Measurements from ENCODE around the gene LUZP1. TPM values are rescaled to one million over a fixed set of nuclear protein-coding genes. Genes with fewer than 3 reads are reported as not detected.

The LUZP1 gene
- total and polyA plus RNA-seq, 4 donors: 2.6 to 9.3 (median 5.1) TPM

DNA sequence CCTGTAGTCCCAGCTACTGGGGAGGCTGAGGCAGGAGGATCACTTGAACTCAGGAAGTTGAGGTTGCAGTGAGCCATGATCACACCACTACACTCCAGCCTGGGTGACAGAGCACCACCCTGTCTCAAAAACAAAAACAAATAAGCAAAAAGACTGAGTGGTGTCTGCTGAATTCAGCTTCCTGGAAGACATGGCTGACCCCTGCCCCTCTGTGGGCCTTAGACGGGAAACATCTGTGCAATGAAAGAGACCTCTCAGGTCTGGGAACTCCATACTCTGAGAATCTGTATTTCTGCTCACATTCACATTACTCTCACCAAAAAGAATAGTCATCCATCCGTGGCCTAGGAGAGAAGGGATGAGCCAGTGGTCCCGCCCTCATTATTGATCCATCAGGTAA lies 46.6 kb upstream of the LUZP1 start:
- Histone ChIP-seq H3K9ac (ENCODE audit: low read depth in 1 of 2, low read length in 2 of 2) (no peak overlapping the region), H3K36me3 (ENCODE audit: control insufficient read depth in 4 of 4, insufficient read depth in 3 of 4, low read depth in 1 of 4, low read length in 3 of 4) (no peaks in the 10 kb centered on the region), H3K27ac (ENCODE audit: low read depth in 1 of 2, low read length in 2 of 2) (no peak overlapping the region), H3K27me3 (ENCODE audit: control insufficient read depth in 4 of 4, insufficient read depth in 4 of 4, low read length in 3 of 4) (peaks cover 0 to 7% (median 1%) of the 10 kb centered on the region in 4 donors), H3K4me3 (ENCODE audit: low read depth in 1 of 3, low read length in 3 of 3) (no peak overlapping the region), H3K9me3 (ENCODE audit: control insufficient read depth in 4 of 4, low read length in 3 of 4) (no peaks in the 10 kb centered on the region), H3K4me1 (ENCODE audit: control insufficient read depth in 4 of 4, insufficient read depth in 4 of 4, low read length in 3 of 4) (peaks cover 4 to 11% (median 7%) of the 10 kb centered on the region in 4 donors)
- 86% methylated on average over 3 of the region's 3 CpGs for WGBS
- no peak for DNase-seq (ENCODE audit: low spot score)
- TF ChIP-seq TAF1 (conservative IDR thresholded peaks at IDR 0.05): no peak
- TF ChIP-seq RAD21 (IDR thresholded peaks at IDR 0.05): no peak
- TF ChIP-seq, protein P1, sequence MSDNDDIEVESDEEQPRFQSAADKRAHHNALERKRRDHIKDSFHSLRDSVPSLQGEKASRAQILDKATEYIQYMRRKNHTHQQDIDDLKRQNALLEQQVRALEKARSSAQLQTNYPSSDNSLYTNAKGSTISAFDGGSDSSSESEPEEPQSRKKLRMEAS (IDR thresholded peaks at IDR 0.05): no peak
- no peak for TF ChIP-seq EGR1 (IDR thresholded peaks at IDR 0.05; ENCODE audit: low read depth in 2 of 2)
- TF ChIP-seq, protein P2, sequence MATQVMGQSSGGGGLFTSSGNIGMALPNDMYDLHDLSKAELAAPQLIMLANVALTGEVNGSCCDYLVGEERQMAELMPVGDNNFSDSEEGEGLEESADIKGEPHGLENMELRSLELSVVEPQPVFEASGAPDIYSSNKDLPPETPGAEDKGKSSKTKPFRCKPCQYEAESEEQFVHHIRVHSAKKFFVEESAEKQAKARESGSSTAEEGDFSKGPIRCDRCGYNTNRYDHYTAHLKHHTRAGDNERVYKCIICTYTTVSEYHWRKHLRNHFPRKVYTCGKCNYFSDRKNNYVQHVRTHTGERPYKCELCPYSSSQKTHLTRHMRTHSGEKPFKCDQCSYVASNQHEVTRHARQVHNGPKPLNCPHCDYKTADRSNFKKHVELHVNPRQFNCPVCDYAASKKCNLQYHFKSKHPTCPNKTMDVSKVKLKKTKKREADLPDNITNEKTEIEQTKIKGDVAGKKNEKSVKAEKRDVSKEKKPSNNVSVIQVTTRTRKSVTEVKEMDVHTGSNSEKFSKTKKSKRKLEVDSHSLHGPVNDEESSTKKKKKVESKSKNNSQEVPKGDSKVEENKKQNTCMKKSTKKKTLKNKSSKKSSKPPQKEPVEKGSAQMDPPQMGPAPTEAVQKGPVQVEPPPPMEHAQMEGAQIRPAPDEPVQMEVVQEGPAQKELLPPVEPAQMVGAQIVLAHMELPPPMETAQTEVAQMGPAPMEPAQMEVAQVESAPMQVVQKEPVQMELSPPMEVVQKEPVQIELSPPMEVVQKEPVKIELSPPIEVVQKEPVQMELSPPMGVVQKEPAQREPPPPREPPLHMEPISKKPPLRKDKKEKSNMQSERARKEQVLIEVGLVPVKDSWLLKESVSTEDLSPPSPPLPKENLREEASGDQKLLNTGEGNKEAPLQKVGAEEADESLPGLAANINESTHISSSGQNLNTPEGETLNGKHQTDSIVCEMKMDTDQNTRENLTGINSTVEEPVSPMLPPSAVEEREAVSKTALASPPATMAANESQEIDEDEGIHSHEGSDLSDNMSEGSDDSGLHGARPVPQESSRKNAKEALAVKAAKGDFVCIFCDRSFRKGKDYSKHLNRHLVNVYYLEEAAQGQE (IDR thresholded peaks at IDR 0.05): no peak
- no peak for TF ChIP-seq NR2F2 (IDR thresholded peaks at IDR 0.05)
- TF ChIP-seq, protein P3, sequence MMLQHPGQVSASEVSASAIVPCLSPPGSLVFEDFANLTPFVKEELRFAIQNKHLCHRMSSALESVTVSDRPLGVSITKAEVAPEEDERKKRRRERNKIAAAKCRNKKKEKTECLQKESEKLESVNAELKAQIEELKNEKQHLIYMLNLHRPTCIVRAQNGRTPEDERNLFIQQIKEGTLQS (IDR thresholded peaks at IDR 0.05): no peak
- no peak for TF ChIP-seq HNF4G (IDR thresholded peaks at IDR 0.05)
- no peak for TF ChIP-seq JUND (IDR thresholded peaks at IDR 0.05)
- TF ChIP-seq, protein P4, sequence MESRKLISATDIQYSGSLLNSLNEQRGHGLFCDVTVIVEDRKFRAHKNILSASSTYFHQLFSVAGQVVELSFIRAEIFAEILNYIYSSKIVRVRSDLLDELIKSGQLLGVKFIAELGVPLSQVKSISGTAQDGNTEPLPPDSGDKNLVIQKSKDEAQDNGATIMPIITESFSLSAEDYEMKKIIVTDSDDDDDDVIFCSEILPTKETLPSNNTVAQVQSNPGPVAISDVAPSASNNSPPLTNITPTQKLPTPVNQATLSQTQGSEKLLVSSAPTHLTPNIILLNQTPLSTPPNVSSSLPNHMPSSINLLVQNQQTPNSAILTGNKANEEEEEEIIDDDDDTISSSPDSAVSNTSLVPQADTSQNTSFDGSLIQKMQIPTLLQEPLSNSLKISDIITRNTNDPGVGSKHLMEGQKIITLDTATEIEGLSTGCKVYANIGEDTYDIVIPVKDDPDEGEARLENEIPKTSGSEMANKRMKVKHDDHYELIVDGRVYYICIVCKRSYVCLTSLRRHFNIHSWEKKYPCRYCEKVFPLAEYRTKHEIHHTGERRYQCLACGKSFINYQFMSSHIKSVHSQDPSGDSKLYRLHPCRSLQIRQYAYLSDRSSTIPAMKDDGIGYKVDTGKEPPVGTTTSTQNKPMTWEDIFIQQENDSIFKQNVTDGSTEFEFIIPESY (IDR thresholded peaks at IDR 0.05): no peak
- no peak for TF ChIP-seq YY1 (IDR thresholded peaks at IDR 0.05)
- TF ChIP-seq SP1 (IDR thresholded peaks at IDR 0.05): no peak
- TF ChIP-seq HNF4A (conservative IDR thresholded peaks at IDR 0.05): no peak
- TF ChIP-seq RXRA (IDR thresholded peaks at IDR 0.05): no peak
- no peak for TF ChIP-seq GABPA (IDR thresholded peaks at IDR 0.05 in 1 of 2, conservative IDR thresholded peaks at IDR 0.05 in 1 of 2)

DNA sequence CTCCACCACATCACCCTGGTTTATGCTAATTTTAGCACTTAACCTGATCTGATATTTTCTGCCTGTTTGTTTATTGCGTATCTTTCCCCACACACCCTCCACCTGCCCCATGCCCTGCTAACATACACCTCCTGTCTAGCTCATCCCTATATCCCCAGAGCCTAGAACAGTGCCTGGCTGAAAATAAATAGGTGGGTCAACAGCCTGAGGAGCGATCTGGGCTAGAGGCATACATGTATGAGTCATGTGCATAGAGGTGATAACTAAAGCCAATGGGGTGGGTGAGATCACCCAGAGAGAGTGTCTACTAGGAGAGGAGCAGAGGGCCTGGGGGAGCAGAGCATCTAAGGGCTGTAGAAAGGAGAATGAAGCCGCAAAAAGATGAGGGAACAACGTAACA lies 46.0 kb upstream of the LUZP1 start:
- H3K27me3 ChIP-seq (ENCODE audit: control insufficient read depth in 4 of 4, insufficient read depth in 4 of 4, low read length in 3 of 4): peaks cover 0 to 7% (median 1%) of the 10 kb centered on the region in 4 donors
- no peak for TF ChIP-seq EGR1 (IDR thresholded peaks at IDR 0.05; ENCODE audit: low read depth in 2 of 2)
- TF ChIP-seq, protein P4 (IDR thresholded peaks at IDR 0.05): no peak
- no peak overlapping the region for H3K9ac ChIP-seq (ENCODE audit: low read depth in 1 of 2, low read length in 2 of 2)
- H3K9me3 ChIP-seq (ENCODE audit: control insufficient read depth in 4 of 4, low read length in 3 of 4): no peaks in the 10 kb centered on the region
- 96% methylated on average over 4 of the region's 4 CpGs for WGBS
- no peak overlapping the region for H3K4me3 ChIP-seq (ENCODE audit: low read depth in 1 of 3, low read length in 3 of 3)
- no peak overlapping the region for H3K27ac ChIP-seq (ENCODE audit: low read depth in 1 of 2, low read length in 2 of 2)
- H3K36me3 ChIP-seq (ENCODE audit: control insufficient read depth in 4 of 4, insufficient read depth in 3 of 4, low read depth in 1 of 4, low read length in 3 of 4): no peaks in the 10 kb centered on the region
- peaks cover 4 to 11% (median 7%) of the 10 kb centered on the region in 4 donors for H3K4me1 ChIP-seq (ENCODE audit: control insufficient read depth in 4 of 4, insufficient read depth in 4 of 4, low read length in 3 of 4)
- no peak for DNase-seq (ENCODE audit: low spot score)

Data from liver (tissue), 9 donors.